OCI-LY7 (cell line): ENCODE measurements around the gene ACAP1.

ENCODE experiments used
- EZH2phosphoT487 ChIP-seq: fragments of 200-600 bp; sonication (generic); IDR thresholded peaks from 2 replicates; pipeline ENCODE4 v1.6.1; 2018; ENCODE audit warnings: low read depth, borderline replicate concordance, mild to moderate bottlenecking, mixed run types, antibody characterized with exemption, low read length, moderate library complexity, mixed read lengths
- TF ChIP-seq, protein P1 (sequence below): fragments of 200-600 bp; sonication (generic); conservative IDR thresholded peaks from 2 replicates; pipeline ENCODE4 v1.5.1; 2014; ENCODE audit warnings: mild to moderate bottlenecking, antibody characterized with exemption, low read length, moderate library complexity, mixed read lengths

DNA sequence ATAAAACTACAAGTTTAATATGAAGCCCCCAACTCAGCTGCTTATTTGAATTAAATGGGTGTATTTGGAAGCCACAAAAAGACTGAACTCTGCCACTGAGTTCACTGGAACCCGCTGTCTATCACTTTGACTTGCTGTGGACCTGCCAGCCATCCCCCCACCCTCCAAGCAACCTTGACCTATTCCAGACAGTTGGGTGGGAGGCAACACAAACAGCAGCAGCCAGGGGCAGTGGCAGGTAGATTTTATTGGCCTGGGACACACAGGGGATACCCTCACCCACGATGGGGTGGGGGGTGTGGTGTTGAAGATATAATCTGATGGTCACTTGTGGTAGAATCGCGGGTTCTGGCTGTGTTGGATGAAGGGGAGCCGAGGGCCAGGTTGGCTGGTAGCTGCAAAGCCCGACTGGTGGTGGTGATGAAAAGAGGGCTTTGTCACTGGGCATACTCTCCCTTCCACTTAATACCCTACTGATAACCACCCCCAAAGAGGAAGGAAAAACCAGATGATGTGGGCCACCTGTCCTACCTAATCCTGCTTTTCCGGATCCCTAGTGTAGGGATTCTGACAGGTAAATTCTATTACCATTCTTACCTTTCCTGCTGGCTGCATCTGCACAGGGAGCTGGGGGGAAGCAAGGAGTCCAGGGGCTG is 23.8 kb upstream of the ACAP1 start:
- TF ChIP-seq, protein P1, sequence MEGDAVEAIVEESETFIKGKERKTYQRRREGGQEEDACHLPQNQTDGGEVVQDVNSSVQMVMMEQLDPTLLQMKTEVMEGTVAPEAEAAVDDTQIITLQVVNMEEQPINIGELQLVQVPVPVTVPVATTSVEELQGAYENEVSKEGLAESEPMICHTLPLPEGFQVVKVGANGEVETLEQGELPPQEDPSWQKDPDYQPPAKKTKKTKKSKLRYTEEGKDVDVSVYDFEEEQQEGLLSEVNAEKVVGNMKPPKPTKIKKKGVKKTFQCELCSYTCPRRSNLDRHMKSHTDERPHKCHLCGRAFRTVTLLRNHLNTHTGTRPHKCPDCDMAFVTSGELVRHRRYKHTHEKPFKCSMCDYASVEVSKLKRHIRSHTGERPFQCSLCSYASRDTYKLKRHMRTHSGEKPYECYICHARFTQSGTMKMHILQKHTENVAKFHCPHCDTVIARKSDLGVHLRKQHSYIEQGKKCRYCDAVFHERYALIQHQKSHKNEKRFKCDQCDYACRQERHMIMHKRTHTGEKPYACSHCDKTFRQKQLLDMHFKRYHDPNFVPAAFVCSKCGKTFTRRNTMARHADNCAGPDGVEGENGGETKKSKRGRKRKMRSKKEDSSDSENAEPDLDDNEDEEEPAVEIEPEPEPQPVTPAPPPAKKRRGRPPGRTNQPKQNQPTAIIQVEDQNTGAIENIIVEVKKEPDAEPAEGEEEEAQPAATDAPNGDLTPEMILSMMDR: no peak
- no peak for TF ChIP-seq EZH2phosphoT487
